Measurements from ENCODE around the gene CAPN15.
"Not testable (repeated sequence)": the region's sequence is repeated elsewhere in the genome, so short reads cannot be mapped to it uniquely, and the experiment has no call there.

Gene CAPN15

GRCh38 chr16:507527-507926 lies 20.0 kb upstream of the CAPN15 start:
- not testable (repeated sequence) for DNase-seq (ENCODE audit: low spot score)

- DNase-seq (ENCODE audit: low spot score): no peak
These were observed 19.5 kb upstream of the CAPN15 start for GRCh38 chr16:507996-508395.

GRCh38 chr16:508884-509736 lies 18.4 kb upstream of the CAPN15 start:
- DNase-seq (ENCODE audit: low spot score): no peak

GRCh38 chr16:510066-510825 lies 17.3 kb upstream of the CAPN15 start:
- no peak for DNase-seq (ENCODE audit: low spot score)

GRCh38 chr16:512802-513201 lies 14.7 kb upstream of the CAPN15 start:
- DNase-seq (ENCODE audit: low spot score): no peak

GRCh38 chr16:513950-514349 lies 13.6 kb upstream of the CAPN15 start:
- no peak for DNase-seq (ENCODE audit: low spot score)

- DNase-seq (ENCODE audit: low spot score): no peak
These were observed 12.2 kb upstream of the CAPN15 start for GRCh38 chr16:515175-515938.

GRCh38 chr16:515939-516226 lies 11.6 kb upstream of the CAPN15 start:
- no peak for DNase-seq (ENCODE audit: low spot score)

GRCh38 chr16:516301-516700 lies 11.2 kb upstream of the CAPN15 start:
- no peak for DNase-seq (ENCODE audit: low spot score)

GRCh38 chr16:518858-519257 lies 8.7 kb upstream of the CAPN15 start:
- DNase-seq (ENCODE audit: low spot score): no peak

- DNase-seq (ENCODE audit: low spot score): no peak
These were observed 8.1 kb upstream of the CAPN15 start for GRCh38 chr16:519425-519824.

GRCh38 chr16:519841-520687 lies 7.4 kb upstream of the CAPN15 start:
- no peak for DNase-seq (ENCODE audit: low spot score)

GRCh38 chr16:520847-521246 lies 6.7 kb upstream of the CAPN15 start:
- DNase-seq (ENCODE audit: low spot score): no peak

- no peak for DNase-seq (ENCODE audit: low spot score)
These were observed 5.9 kb upstream of the CAPN15 start for GRCh38 chr16:521381-522210.

GRCh38 chr16:522320-523096 lies 5.0 kb upstream of the CAPN15 start:
- no peak for DNase-seq (ENCODE audit: low spot score)

- DNase-seq (ENCODE audit: low spot score): no peak
These were observed 4.3 kb upstream of the CAPN15 start for GRCh38 chr16:523097-523741.

GRCh38 chr16:524274-525040 lies 3.1 kb upstream of the CAPN15 start:
- DNase-seq (ENCODE audit: low spot score): no peak

- no peak for DNase-seq (ENCODE audit: low spot score)
These were observed 2.4 kb upstream of the CAPN15 start for GRCh38 chr16:525123-525519.

Data from left forelimb (tissue), 1 donor.